HG03342 (cell line): Measurements from ENCODE around the gene DQX1.
"Not testable (repeated sequence)": the region's sequence is repeated elsewhere in the genome, so short reads cannot be mapped to it uniquely, and the experiment has no call there.

ENCODE experiments used
- ATAC-seq: cut with Tn5 transposase; IDR thresholded peaks from one replicate; pipeline ENCODE4 v1.9.1; 2021; ENCODE audit warnings: mild to moderate bottlenecking, moderate library complexity; ENCODE audit not compliant: unreplicated experiment

The DQX1 gene

DNA sequence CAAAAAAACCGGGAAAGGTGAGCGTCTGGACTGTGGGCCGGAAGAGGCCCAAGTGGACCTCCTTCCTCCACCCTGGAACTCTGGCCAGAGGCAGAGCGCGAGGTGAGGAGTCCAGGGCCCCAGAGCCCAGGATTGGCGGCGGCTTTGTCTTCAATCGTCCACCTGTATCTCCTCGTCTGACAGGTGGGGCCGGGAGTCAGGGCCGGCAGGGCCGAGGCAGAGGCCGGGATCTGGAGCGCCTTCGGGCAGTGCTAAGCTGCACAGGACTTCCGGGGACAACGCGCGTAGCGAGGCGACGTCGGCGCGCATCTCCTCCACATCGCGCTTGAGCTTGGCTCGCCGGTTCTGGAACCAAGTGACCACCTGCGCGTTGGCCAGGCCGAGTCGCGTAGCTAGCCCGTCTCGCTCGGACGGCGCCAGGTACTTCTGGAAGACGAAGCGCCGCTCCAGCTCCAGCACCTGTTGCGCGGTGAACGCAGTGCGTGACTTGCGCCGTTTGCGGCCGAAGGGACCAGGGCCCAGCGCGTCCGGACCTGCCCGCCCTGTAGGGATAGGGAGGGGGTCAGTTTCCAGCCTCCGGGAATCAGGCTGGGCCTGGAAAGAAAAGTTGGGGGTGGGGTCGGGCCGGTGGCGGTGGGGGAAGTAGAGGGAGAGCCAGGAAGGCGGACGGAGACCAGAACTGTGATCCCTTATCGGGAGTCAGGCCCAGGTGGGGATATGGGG is 28.1 kb downstream of the DQX1 start:
- no peak for ATAC-seq

DNA sequence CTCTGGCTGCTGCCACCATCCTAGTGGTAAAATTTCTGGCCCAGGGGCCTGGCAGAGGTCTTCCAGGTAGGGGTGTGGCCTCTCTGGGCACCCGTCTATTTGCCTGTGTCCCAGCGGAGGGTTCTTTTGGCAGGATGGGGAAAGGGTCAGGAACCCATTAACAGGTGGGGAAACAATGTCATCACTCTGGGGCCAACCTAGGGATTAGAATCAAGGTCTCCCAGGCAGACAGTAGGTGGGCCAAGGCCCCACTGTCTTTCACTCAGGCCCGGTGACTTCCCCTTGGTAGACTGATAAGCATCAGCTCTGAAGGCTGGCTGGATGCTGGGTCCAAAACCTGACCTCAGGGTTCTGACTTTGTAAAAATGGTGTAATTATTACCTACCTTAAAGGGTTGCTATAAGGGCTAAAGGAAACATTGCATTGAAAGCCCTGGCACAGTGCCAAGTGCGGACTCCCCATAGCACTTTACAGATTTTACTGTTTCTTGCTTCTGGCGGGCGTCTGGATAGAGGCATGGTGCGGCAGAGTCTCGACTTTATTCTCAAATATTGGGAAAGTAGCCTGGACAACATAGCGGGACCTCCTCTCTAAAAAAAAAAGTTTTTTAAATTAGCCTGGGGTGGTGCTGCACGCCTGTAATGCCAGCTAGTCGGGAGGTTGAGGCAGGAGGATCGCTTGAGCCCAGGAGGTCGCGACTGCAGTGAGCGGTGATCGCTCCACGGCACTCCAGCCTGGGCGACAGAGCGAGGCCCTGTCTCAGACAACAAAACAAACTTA is 28.8 kb downstream of the DQX1 start:
- ATAC-seq: no peak

- no peak for ATAC-seq
Measured at GRCh38 chr2:74495440-74495839, 30.6 kb downstream of the DQX1 start.

DNA sequence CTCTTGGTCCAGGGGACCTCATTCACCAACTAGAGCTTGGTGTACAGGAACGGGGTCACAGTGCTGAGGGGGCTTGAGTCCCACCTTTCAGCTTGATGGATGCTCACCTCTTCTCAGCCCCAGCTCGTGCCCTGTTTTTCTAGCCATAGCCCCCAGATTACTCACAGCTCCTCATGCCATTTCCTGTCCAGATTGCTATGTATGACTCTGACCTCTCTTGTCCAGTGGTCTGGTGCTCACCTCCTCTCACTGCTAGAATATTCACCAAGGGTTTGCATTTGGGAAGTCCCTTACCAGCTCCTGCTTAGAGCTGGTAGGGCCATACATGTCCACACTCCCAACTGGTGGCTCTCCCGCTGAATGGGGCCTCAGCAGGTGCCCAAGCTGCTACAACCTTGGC is 32.5 kb downstream of the DQX1 start:
- ATAC-seq: no peak

- no peak for ATAC-seq
Measured at GRCh38 chr2:74491648-74492544, 34.1 kb downstream of the DQX1 start.

GRCh38 chr2:74489906-74490305 is 36.1 kb downstream of the DQX1 start:
- ATAC-seq: no peak

DNA sequence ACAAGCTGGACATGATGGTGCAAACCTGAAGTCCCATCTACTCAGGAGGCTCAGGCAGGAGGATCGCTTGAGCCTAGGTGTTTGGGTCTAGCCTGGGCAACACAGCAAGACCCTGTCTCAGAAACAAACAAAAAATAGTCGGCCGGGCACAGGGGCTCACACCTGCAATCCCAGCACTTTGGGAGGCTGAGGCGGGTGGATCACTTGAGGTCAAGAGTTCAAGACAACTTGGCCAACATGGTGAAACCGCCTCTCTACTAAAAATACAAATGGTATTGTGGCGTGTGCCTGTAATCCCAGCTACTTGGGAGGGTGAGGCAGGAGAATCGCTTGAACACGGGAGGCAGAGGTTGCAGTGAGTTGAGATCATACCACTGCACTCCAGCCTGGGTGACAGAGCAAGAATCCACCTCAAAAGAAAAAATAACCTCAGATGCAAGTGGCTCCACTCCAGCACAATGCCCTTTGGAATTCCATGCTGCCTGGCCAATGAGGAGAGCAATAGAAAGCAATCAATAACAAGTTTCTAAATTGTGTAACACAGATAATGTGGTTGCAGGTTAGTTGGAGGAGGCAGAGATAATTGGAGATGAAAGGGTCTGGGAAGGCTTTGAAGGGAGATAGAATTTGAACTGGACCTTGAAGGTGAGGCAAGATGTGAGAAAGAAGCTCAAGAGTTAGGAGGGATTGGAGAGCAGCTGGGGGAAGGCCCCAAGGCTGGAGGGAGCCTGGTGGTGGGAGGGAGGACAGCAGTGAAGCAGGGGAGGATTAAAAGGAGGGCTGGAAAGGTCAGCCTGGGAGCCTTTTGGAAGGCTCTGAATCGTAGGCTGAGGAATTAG is 37.2 kb downstream of the DQX1 start:
- no peak for ATAC-seq

DNA sequence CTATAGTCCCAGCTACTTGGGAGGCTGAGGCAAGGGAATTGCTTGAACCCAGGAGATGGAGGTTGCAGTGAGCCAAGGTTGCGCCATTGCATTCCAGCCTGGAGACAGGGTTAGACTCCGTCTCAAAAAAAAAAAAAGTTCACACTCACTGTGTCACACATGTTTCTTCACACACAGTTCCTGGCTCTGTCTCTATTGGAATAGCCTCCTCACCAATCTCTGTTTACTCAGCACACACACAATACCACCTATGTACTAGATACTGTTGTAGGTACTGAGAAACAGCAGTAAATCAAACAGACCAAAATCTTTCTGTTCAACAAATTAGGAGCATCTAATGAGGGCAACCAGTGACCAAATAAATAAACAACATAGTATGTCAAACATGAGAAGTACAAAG is 39.9 kb downstream of the DQX1 start:
- ATAC-seq: no peak

DNA sequence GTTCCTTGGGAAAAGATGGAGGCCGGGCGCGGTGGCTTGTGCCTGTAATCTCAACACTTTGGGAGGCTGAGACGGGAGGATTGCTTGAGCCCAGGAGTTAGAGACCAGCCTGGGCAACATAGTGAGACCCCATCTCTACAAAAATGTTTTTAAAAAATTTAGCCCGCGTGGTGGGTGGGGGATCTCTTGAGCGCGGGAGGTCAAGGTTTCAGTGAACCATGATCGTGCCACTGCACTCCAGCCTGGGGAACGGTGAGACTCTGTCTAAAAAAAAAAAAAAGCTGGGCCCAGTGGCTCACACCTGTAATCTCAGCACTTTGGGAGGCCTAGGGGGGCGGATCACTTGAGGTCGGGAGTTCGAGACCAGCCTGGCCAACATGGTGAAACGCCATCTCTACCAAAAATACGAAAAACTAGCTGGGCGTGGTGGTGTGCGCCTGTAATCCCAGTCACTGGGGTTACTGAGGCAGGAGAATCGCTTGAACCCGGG is 42.3 kb downstream of the DQX1 start:
- not testable (repeated sequence) for ATAC-seq

DNA sequence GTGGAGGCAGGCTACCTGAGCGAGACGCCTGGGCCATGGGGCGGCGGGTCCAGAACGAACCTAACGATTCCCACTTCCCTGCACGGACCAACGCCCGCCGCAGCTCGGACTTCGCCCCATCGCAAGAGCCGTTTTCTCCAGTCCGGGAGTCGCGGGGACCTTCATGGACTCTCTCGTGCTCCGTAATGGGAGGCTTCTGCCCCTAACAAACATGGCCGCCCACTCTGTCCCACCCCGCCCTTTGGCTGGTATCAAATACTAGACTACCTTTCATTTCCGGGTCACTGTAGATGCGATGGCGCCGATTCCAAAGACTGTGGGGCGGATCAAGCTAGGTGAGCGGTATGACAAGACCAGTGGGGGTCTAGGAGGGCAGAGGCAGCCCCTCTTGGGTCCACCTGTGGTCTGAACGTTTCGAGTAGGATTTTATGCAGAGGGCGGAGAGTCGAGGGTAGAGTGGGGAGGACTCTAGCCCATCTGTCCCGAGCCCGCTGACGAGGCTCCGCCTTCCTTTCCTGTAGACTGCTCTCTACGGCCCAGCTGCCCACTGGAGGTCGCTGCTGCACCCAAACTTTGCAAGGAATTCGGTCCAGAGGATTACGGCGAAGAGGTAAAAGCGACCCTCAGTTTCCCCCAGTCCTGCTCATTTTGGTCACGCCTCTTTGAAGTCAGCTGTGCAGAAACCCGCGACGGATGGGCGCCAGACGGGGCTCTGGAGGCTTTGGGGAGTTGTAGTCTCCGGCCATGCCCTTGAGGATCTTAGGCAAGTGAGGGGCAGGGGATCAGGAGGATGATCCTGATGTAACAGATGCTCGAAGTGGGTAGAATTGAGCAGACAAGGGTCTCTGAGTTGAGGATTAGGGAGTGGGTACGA is 43.0 kb downstream of the DQX1 start, which contains the start of the genes CCDC142 and TTC31:
CCDC142 (minus strand) TSS at position 198 of the 874 bp plus-strand sequence; CDS start at position 37, 161 bp downstream.
TTC31 (plus strand) TSS at position 281 of the 874 bp plus-strand sequence; CDS start at position 296, 15 bp downstream.
- peak; percentile 89 for ATAC-seq

DNA sequence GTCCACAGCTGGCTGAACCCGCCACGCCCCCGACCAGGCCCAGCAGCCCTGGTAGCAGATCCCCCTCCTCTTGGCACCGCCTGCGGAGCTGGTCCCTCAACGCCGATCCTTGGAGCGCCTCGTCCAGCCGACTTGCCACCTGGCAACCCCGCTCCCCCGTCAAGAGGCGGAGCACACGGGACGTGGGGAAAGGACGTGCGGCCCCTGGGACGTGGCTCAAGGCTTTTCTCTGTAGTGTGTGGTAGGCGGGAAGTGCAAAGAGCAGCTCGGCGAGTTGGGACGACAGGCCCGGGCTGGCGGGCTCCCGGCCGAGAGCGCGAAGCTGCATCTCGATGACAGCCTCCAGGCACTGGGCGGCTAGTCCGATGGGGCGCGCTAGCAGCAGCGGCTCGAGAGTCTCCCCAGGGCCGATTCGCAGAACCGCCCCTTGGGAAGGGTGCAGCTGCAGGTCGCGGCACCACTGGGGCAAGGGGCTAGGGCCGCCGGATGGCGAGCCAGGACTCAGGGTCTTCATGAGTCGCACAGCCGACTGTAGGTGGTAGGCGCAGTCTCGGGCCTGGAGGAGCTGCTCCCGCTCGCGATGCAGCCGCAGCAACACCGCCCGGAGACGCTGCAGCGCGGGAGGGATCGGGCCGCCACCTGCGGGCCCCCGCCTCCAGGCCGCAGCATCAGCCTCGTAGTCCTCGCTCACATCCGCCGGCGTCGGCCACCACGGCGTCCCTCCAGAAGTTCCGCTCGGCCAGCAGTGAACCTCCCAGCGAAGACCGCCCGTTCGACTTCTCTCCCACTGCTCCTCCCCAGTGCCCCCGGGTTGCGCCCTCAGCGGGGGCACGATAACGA is 43.9 kb downstream of the DQX1 start:
- peak; percentile 31 for ATAC-seq

DNA sequence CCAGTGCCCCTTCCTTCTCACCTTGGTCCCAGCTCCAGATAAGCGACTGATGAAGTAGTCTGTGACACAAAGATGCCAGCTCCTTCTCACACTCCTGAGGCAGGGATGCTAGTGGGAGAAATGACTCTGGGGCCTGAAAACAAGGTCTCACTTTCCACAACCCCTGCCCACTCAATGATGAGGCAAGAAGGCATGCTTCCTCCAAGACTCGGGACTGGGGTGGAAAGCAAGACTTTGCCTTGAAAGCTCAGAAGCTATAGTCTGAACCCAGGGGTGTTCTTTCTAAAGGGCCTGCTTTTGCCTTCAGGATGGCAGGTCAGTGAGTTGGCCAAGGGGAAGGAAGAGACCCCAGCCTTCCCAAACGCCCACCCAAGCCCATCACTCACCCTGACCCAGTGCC is 44.6 kb downstream of the DQX1 start:
- ATAC-seq: no peak

DNA sequence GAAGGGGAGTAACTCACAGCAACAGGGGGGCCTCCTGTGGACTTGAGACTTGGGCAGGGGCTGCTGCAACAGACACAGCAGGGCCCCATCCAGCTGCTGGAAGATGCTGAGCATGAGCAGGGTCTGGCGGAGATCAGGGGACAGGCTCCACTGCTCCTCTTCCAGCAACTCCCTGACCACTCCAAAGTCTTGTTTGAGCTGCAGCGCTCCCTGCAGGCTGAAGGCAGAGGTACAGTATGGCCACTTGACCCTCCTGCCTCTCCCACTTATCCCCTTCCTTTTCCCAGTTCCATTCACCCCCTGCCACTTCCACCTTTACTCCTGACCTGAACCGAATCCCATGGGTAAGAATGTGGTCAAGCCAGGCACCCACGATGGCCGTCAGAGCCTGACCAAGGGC is 51.1 kb downstream of the DQX1 start:
- ATAC-seq: no peak

GRCh38 chr2:74474481-74474880 is 51.5 kb downstream of the DQX1 start:
- ATAC-seq: no peak

- ATAC-seq: no peak
Measured at GRCh38 chr2:74472945-74473258, 53.1 kb downstream of the DQX1 start.

GRCh38 chr2:74472086-74472944 is 53.7 kb downstream of the DQX1 start, which contains the start of gene MRPL53:
Gene MRPL53 (minus strand): TSS chr2:74472680. CDS start chr2:74472660, 20 bp downstream.
- peak; percentile 81 for ATAC-seq

DNA sequence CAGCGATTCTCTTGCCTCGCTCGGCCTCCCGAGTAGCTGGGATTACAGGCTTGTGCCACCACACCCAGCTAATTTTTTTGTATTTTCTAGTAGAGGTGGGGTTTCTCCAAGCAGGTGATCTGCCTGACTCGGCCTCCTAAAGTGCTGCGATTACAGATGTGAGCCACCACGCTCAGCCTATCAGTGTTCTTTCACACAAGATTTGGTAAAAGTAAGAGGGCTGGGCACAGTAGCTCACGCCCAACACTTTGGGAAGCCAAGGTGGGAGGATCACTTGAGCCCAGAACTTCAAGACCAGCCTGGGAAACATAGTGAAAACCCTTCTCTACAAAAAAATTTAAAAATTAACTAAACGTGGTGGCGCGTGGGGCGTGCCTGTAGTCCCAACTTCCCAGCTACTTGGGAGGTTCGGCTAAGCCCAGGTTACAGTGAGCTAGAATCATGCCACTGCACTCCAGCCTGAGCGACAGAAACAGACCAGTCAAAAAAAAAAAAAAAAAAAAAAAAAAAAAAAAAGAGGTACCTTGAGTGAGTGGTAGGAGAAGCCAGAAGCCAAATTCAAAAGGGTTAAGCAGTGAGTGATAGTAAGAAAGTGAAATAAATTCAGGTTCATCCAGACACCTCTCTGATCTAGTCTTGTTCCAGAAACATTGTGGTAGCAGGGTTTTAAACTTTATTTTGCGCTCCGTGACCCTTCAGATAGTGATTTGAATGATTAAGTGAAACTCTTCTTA is 54.5 kb downstream of the DQX1 start:
- no peak for ATAC-seq
